ENCODE data around the gene PES1.
"Not testable (repeated sequence)": the region's sequence is repeated elsewhere in the genome, so short reads cannot be mapped to it uniquely, and the experiment has no call there.

DNA sequence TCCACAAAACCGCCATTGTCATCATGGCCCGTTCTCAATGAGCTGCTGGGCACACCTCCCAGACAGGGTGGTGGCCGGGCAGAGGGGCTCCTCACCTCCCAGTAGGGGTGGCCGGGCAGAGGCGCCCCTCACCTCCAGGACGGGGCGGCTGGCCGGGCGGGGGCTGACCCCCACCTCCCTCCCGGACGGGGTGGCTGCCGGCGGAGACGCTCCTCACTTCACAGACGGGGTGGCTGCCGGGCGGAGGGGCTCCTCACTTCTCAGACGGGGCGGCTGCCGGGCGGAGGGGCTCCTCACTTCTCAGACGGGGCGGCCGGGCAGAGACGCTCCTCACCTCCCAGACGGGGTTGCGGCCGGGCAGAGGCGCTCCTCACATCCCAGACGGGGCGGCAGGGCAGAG is 39.8 kb upstream of the PES1 start:
- TF ChIP-seq POLR2A (IDR thresholded peaks at IDR 0.05) = not testable (repeated sequence)
- TF ChIP-seq, protein P1, sequence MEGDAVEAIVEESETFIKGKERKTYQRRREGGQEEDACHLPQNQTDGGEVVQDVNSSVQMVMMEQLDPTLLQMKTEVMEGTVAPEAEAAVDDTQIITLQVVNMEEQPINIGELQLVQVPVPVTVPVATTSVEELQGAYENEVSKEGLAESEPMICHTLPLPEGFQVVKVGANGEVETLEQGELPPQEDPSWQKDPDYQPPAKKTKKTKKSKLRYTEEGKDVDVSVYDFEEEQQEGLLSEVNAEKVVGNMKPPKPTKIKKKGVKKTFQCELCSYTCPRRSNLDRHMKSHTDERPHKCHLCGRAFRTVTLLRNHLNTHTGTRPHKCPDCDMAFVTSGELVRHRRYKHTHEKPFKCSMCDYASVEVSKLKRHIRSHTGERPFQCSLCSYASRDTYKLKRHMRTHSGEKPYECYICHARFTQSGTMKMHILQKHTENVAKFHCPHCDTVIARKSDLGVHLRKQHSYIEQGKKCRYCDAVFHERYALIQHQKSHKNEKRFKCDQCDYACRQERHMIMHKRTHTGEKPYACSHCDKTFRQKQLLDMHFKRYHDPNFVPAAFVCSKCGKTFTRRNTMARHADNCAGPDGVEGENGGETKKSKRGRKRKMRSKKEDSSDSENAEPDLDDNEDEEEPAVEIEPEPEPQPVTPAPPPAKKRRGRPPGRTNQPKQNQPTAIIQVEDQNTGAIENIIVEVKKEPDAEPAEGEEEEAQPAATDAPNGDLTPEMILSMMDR (IDR thresholded peaks at IDR 0.05) = not testable (repeated sequence)

Measured in heart left ventricle (tissue), 13 donors.